GM23338 (cell line): Measurements from ENCODE around the gene UPK2. TPM values are rescaled to one million over a fixed set of nuclear protein-coding genes. Genes with fewer than 3 reads are reported as not detected.
"Not testable (repeated sequence)": the region's sequence is repeated elsewhere in the genome, so short reads cannot be mapped to it uniquely, and the experiment has no call there.

Source experiments
- ATAC-seq: fragments of 200-7000 bp; cut with Tn5 transposase; 3 replicates; pipeline ENCODE4 v1.9.1; 2020
- DNase-seq: peaks from one replicate; pipeline ENCODE4 v3.0.0-alpha.2; 2015; ENCODE audit warnings: low spot score
- H2AFZ ChIP-seq: fragments of 200-600 bp; sonication (generic); 2 replicates; pipeline ENCODE4 v1.8.0; 2016; ENCODE audit warnings: antibody characterized with exemption, mild to moderate bottlenecking, moderate library complexity
- H3F3A ChIP-seq: fragments of 200-600 bp; sonication (generic); replicated peaks from 2 replicates; pipeline ENCODE4 v1.8.0; 2017; ENCODE audit warnings: antibody characterized with exemption, mixed run types, low read depth
- H3K27ac ChIP-seq: fragments of 200-600 bp; sonication (generic); 2 replicates; pipeline ENCODE4 v1.6.1; 2016; ENCODE audit warnings: low read depth
- H3K27me3 ChIP-seq: fragments of 200-600 bp; sonication (generic); 2 replicates; pipeline ENCODE4 v1.8.0; 2016; ENCODE audit warnings: mild to moderate bottlenecking, mixed run types, moderate library complexity; ENCODE audit not compliant: insufficient read depth
- H3K36me3 ChIP-seq: fragments of 200-600 bp; sonication (generic); 2 replicates; pipeline ENCODE4 v1.8.0; 2016; ENCODE audit warnings: mild to moderate bottlenecking; ENCODE audit not compliant: insufficient read depth
- H3K4me1 ChIP-seq: fragments of 200-600 bp; sonication (generic); 2 replicates; pipeline ENCODE4 v1.8.0; 2016; ENCODE audit warnings: mild to moderate bottlenecking, moderate library complexity; ENCODE audit not compliant: insufficient read depth
- H3K4me2 ChIP-seq: fragments of 200-600 bp; sonication (generic); 2 replicates; pipeline ENCODE4 v1.7.1; 2017; ENCODE audit warnings: mixed run types
- H3K4me3 ChIP-seq: fragments of 200-600 bp; sonication (generic); 2 replicates; pipeline ENCODE4 v1.6.1; 2016; ENCODE audit warnings: mixed run types
- H3K79me2 ChIP-seq: fragments of 200-600 bp; sonication (generic); replicated peaks from 2 replicates; pipeline ENCODE4 v1.8.0; 2017; ENCODE audit warnings: mild to moderate bottlenecking; ENCODE audit not compliant: insufficient read depth
- H3K9me2 ChIP-seq: fragments of 200-600 bp; sonication (generic); 2 replicates; pipeline ENCODE4 v1.8.0; 2017; ENCODE audit not compliant: insufficient read depth
- H4K20me1 ChIP-seq: fragments of 200-600 bp; sonication (generic); replicated peaks from 2 replicates; pipeline ENCODE4 v1.8.0; 2017; ENCODE audit warnings: mild to moderate bottlenecking; ENCODE audit not compliant: insufficient read depth
- H3K27ac Mint-ChIP-seq: 2 replicates; pipeline ENCODE4 v1.8.0; 2020; ENCODE audit warnings: inconsistent platforms, mild to moderate bottlenecking, moderate library complexity, mixed read lengths
- H3K27me3 Mint-ChIP-seq: 3 replicates; pipeline ENCODE4 v1.8.0; 2022; ENCODE audit warnings: low read depth, mild to moderate bottlenecking, moderate library complexity, mixed read lengths, inconsistent platforms; ENCODE audit not compliant: insufficient read depth, poor library complexity
- H3K36me3 Mint-ChIP-seq: 3 replicates; pipeline ENCODE4 v1.8.0; 2021; ENCODE audit warnings: low read depth, mild to moderate bottlenecking, inconsistent platforms, moderate library complexity, mixed read lengths
- H3K4me1 Mint-ChIP-seq: 3 replicates; pipeline ENCODE4 v1.8.0; 2020; ENCODE audit warnings: mild to moderate bottlenecking, inconsistent platforms, mixed read lengths
- H3K4me3 Mint-ChIP-seq: 3 replicates; pipeline ENCODE4 v1.8.0; 2021; ENCODE audit warnings: moderate library complexity, mild to moderate bottlenecking, inconsistent platforms, mixed read lengths
- H3K9me3 Mint-ChIP-seq: 3 replicates; pipeline ENCODE4 v1.8.0; 2020; ENCODE audit warnings: moderate library complexity, mild to moderate bottlenecking, inconsistent platforms, mixed read lengths
- CREB1 ChIP-seq: fragments of 250-450 bp; sonication (Bioruptor Pico); IDR thresholded peaks from 2 replicates; pipeline ENCODE4 v1.5.0; 2020; ENCODE audit warnings: low read depth, mild to moderate bottlenecking, moderate library complexity
- EZH2 ChIP-seq: fragments of 200-600 bp; sonication (generic); IDR thresholded peaks from one replicate; pipeline ENCODE4 v1.8.0; 2017; ENCODE audit warnings: antibody characterized with exemption, mild to moderate bottlenecking, low read depth; ENCODE audit not compliant: unreplicated experiment
- EZH2phosphoT487 ChIP-seq: fragments of 200-600 bp; sonication (generic); IDR thresholded peaks from one replicate; pipeline ENCODE4 v1.8.1; 2018; ENCODE audit warnings: antibody characterized with exemption; ENCODE audit not compliant: unreplicated experiment
- JUNB ChIP-seq: IDR thresholded peaks from one replicate; pipeline ENCODE4 v1.6.1; 2016; ENCODE audit warnings: antibody characterized with exemption; ENCODE audit not compliant: unreplicated experiment
- NANOG ChIP-seq: IDR thresholded peaks from 2 replicates; pipeline ENCODE4 v1.6.1; 2016; ENCODE audit warnings: antibody characterized with exemption, borderline replicate concordance
- POLR2AphosphoS5 ChIP-seq: IDR thresholded peaks from 2 replicates; pipeline ENCODE4 v1.6.1; 2016; ENCODE audit warnings: antibody characterized with exemption, low read depth
- STAT1 ChIP-seq: IDR thresholded peaks from one replicate; pipeline ENCODE4 v1.6.1; 2016; ENCODE audit warnings: antibody characterized with exemption; ENCODE audit not compliant: unreplicated experiment
- ZNF114 ChIP-seq: fragments of 250-450 bp; sonication (Bioruptor Pico); IDR thresholded peaks from 2 replicates; pipeline ENCODE4 v1.5.0; 2020; ENCODE audit warnings: mild to moderate bottlenecking, moderate library complexity
- ZNF331 ChIP-seq: fragments of 250-450 bp; sonication (Bioruptor Pico); IDR thresholded peaks from 2 replicates; pipeline ENCODE4 v1.5.0; 2020; ENCODE audit warnings: low read depth, mild to moderate bottlenecking, moderate library complexity
- polyA plus RNA-seq: library from polyadenylated mRNA; unstranded; fragments of >200 nt; fragmentation: Nextera tagmentation; extraction: Ambion mirVana; gene quantifications from 2 replicates; pipeline ENCODE4 v1.2.1, GENCODE V29; 2016
- total RNA-seq: library from RNA; depleted of rRNA; stranded (reverse); fragments of >200 nt; shearing (Covaris generic); gene quantifications from 2 replicates; pipeline ENCODE4 v1.2.3, GENCODE V29; 2014
- TF ChIP-seq, protein P1 (sequence below): IDR thresholded peaks from 2 replicates; pipeline ENCODE4 v1.6.1; 2016; ENCODE audit warnings: antibody characterized with exemption
- TF ChIP-seq, protein P2 (sequence below): fragments of 250-450 bp; sonication (Bioruptor Pico); IDR thresholded peaks from 2 replicates; pipeline ENCODE4 v1.5.0; 2020; ENCODE audit warnings: mild to moderate bottlenecking, moderate library complexity

The UPK2 gene
- total and polyA plus RNA-seq, 2 experiments from 2014 or later: 0.74 TPM; not detected in 1

DNA sequence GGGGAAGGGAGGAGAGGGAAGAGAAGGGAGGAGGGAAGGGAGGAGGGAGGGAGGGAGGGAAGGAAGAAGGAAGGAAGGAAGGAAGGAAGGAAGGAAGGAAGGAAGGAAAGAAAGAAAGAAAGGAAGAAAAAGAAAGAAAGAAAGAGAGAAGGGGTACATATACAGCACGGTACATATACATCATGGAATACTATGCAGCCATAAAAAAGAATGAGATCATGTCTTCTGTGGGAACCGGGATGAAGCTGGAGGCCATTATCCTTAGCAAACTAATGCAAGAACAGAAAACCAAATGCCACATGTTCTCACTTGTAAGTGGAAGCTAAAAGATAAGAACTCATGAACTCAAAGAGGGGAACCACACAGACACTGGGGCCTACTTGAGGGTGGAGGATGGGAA is 13.4 kb downstream of the UPK2 start:
- not testable (repeated sequence) for H3K27ac ChIP-seq, H4K20me1 ChIP-seq, H3K4me2 ChIP-seq, H3K4me1 ChIP-seq, H3K4me3 ChIP-seq, H3K27me3 ChIP-seq, H3K9me2 ChIP-seq, H3K4me1 Mint-ChIP-seq, H3K4me3 Mint-ChIP-seq, H3K9me3 Mint-ChIP-seq, H3K79me2 ChIP-seq, H3K27ac Mint-ChIP-seq, H3K36me3 ChIP-seq, H3K36me3 Mint-ChIP-seq, ATAC-seq, H2AFZ ChIP-seq, DNase-seq, H3F3A ChIP-seq, H3K27me3 Mint-ChIP-seq

DNA sequence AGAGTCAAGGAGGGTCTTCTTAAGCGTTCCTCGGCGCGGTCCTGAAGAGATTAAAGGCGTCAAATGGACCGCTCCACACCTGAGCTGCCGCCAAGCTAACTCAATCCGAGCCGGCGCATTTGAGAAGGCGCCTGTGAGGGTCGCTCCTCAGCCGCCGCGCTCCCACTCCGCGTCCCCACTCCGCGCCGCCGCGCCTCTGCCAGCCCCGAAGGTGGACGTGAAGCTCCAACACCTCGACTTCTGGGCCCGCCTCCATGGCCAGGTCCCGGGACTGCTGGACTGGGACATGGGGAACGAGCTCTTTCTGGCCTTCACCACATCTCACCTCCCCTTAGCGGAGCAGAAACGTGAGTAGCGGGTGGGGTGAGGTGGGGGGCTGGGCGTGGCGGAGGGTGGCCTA is 15.5 kb downstream of the UPK2 start, which contains the start of gene FOXR1:
TSS of gene FOXR1 (plus strand) at position 116 of the 400 bp plus-strand sequence. CDS start at position 287, 171 bp downstream.
- H3F3A ChIP-seq: no peaks in the 10 kb centered on the region
- DNase-seq (peak; percentile 51), ATAC-seq (peak; percentile 37)
- no peak within 1 kb of the TSS for H3K4me2 ChIP-seq
- 0 out of 2 replicates have a peak within 1 kb of the TSS, but pooled peaks have one; percentile 13 for H3K4me3 ChIP-seq
- peak within 1 kb of the TSS; percentile 90; the same call in 1 of the 2 replicates for H2AFZ ChIP-seq
- no peaks in the 10 kb centered on the region for H3K27me3 ChIP-seq
- no peaks in the 10 kb centered on the region for H3K36me3 Mint-ChIP-seq
- H3K27ac ChIP-seq: no peak within 1 kb of the TSS
- no peaks in the 10 kb centered on the region for H3K27me3 Mint-ChIP-seq
- no peaks in the 10 kb centered on the region; the same call in 2 of the 3 replicates for H3K4me1 Mint-ChIP-seq
- TF ChIP-seq STAT1: no peak
- no peak for TF ChIP-seq JUNB
- no peak for TF ChIP-seq ZNF331 (CRISPR knock-in tag)
- no peak within 1 kb of the TSS for H3K27ac Mint-ChIP-seq
- H3K36me3 ChIP-seq: no peaks in the 10 kb centered on the region
- H3K9me3 Mint-ChIP-seq: no peaks in the 10 kb centered on the region
- H3K4me3 Mint-ChIP-seq: no peak within 1 kb of the TSS
- H3K9me2 ChIP-seq: no peaks in the 10 kb centered on the region
- H3K79me2 ChIP-seq: no peaks in the 10 kb centered on the region
- no peaks in the 10 kb centered on the region for H3K4me1 ChIP-seq
- H4K20me1 ChIP-seq: no peaks in the 10 kb centered on the region

- no peak overlapping the region for H3K4me3 Mint-ChIP-seq
- ATAC-seq (no peak), DNase-seq (no peak)
- H3K27ac Mint-ChIP-seq: no peak overlapping the region
- H3K4me3 ChIP-seq: no peak overlapping the region
- H2AFZ ChIP-seq: no peak overlapping the region
- peaks cover 5% of the 10 kb centered on the region for H3K4me1 Mint-ChIP-seq
- no peaks in the 10 kb centered on the region for H3K79me2 ChIP-seq
- H3K36me3 Mint-ChIP-seq: no peaks in the 10 kb centered on the region
- H3K27ac ChIP-seq: no peak overlapping the region
- no peaks in the 10 kb centered on the region for H3K27me3 ChIP-seq
- H3K4me1 ChIP-seq: peaks cover 3% of the 10 kb centered on the region; the same call in 1 of the 2 replicates
- peaks cover 4% of the 10 kb centered on the region for H3K27me3 Mint-ChIP-seq
- H3K9me3 Mint-ChIP-seq: no peaks in the 10 kb centered on the region
- no peaks in the 10 kb centered on the region for H3K36me3 ChIP-seq
- H3K4me2 ChIP-seq: no peak overlapping the region
- H3F3A ChIP-seq: no peaks in the 10 kb centered on the region
- H3K9me2 ChIP-seq: no peaks in the 10 kb centered on the region
- no peaks in the 10 kb centered on the region for H4K20me1 ChIP-seq
- TF ChIP-seq STAT1: no peak
- TF ChIP-seq POLR2AphosphoS5: no peak
- TF ChIP-seq EZH2: no peak
- TF ChIP-seq, protein P1, sequence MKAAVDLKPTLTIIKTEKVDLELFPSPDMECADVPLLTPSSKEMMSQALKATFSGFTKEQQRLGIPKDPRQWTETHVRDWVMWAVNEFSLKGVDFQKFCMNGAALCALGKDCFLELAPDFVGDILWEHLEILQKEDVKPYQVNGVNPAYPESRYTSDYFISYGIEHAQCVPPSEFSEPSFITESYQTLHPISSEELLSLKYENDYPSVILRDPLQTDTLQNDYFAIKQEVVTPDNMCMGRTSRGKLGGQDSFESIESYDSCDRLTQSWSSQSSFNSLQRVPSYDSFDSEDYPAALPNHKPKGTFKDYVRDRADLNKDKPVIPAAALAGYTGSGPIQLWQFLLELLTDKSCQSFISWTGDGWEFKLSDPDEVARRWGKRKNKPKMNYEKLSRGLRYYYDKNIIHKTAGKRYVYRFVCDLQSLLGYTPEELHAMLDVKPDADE: no peak
- TF ChIP-seq, protein P2, sequence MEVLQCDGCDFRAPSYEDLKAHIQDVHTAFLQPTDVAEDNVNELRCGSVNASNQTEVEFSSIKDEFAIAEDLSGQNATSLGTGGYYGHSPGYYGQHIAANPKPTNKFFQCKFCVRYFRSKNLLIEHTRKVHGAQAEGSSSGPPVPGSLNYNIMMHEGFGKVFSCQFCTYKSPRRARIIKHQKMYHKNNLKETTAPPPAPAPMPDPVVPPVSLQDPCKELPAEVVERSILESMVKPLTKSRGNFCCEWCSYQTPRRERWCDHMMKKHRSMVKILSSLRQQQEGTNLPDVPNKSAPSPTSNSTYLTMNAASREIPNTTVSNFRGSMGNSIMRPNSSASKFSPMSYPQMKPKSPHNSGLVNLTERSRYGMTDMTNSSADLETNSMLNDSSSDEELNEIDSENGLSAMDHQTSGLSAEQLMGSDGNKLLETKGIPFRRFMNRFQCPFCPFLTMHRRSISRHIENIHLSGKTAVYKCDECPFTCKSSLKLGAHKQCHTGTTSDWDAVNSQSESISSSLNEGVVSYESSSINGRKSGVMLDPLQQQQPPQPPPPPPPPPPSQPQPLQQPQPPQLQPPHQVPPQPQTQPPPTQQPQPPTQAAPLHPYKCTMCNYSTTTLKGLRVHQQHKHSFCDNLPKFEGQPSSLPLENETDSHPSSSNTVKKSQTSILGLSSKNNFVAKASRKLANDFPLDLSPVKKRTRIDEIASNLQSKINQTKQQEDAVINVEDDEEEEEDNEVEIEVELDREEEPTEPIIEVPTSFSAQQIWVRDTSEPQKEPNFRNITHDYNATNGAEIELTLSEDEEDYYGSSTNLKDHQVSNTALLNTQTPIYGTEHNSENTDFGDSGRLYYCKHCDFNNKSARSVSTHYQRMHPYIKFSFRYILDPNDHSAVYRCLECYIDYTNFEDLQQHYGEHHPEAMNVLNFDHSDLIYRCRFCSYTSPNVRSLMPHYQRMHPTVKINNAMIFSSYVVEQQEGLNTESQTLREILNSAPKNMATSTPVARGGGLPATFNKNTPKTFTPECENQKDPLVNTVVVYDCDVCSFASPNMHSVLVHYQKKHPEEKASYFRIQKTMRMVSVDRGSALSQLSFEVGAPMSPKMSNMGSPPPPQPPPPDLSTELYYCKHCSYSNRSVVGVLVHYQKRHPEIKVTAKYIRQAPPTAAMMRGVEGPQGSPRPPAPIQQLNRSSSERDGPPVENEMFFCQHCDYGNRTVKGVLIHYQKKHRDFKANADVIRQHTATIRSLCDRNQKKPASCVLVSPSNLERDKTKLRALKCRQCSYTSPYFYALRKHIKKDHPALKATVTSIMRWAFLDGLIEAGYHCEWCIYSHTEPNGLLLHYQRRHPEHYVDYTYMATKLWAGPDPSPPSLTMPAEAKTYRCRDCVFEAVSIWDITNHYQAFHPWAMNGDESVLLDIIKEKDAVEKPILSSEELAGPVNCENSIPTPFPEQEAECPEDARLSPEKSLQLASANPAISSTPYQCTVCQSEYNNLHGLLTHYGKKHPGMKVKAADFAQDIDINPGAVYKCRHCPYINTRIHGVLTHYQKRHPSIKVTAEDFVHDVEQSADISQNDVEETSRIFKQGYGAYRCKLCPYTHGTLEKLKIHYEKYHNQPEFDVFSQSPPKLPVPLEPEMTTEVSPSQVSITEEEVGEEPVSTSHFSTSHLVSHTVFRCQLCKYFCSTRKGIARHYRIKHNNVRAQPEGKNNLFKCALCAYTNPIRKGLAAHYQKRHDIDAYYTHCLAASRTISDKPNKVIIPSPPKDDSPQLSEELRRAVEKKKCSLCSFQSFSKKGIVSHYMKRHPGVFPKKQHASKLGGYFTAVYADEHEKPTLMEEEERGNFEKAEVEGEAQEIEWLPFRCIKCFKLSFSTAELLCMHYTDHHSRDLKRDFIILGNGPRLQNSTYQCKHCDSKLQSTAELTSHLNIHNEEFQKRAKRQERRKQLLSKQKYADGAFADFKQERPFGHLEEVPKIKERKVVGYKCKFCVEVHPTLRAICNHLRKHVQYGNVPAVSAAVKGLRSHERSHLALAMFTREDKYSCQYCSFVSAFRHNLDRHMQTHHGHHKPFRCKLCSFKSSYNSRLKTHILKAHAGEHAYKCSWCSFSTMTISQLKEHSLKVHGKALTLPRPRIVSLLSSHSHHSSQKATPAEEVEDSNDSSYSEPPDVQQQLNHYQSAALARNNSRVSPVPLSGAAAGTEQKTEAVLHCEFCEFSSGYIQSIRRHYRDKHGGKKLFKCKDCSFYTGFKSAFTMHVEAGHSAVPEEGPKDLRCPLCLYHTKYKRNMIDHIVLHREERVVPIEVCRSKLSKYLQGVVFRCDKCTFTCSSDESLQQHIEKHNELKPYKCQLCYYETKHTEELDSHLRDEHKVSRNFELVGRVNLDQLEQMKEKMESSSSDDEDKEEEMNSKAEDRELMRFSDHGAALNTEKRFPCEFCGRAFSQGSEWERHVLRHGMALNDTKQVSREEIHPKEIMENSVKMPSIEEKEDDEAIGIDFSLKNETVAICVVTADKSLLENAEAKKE (CRISPR knock-in tag): no peak
- no peak for TF ChIP-seq EZH2phosphoT487
- TF ChIP-seq NANOG: no peak
- no peak for TF ChIP-seq ZNF114 (CRISPR knock-in tag)
- no peak for TF ChIP-seq ZNF331 (CRISPR knock-in tag)
- TF ChIP-seq CREB1 (CRISPR knock-in tag): no peak
- no peak for TF ChIP-seq JUNB
Observed at GRCh38 chr11:118973985-118974384, 17.9 kb downstream of the UPK2 start.
